A673 (cell line): ENCODE measurements around the gene RCVRN. TPM values are rescaled to one million over a fixed set of nuclear protein-coding genes. Genes with fewer than 3 reads are reported as not detected.

Experiments used
- BruUV-seq: library from RNA; stranded (reverse); fragments of 400-500 nt; replicated peaks from 2 replicates; lab custom pipeline; 2021; lab: Mats Ljungman, UMichigan
- CTCF ChIA-PET: fragments of 300-600 bp; sonication (Branson Sonifier 250); formaldehyde crosslinking; loops from one replicate; lab custom pipeline; 2022; ENCODE audit warnings: antibody characterized with exemption; lab: Charles Lee
- POLR2A ChIA-PET: fragments of 300-600 bp; sonication (Branson Sonifier 250); formaldehyde crosslinking; loops from one replicate; lab custom pipeline; 2022; ENCODE audit warnings: antibody characterized with exemption; ENCODE audit not compliant: low non-redundant PET; lab: Charles Lee
- DNase-seq: peaks from one replicate; pipeline ENCODE4 v3.0.0-alpha.2; 2015; ENCODE audit warnings: low spot score
- H3K27ac ChIP-seq: fragments of 200-600 bp; sonication (generic); 2 replicates; pipeline ENCODE4 v1.5.1; 2016; ENCODE audit warnings: mixed run types, low read depth, mild to moderate bottlenecking, mixed read lengths, antibody characterized with exemption, low read length; ENCODE audit not compliant: poor library complexity, severe bottlenecking
- H3K27me3 ChIP-seq: fragments of 200-600 bp; sonication (generic); replicated peaks from 2 replicates; pipeline ENCODE4 v1.6.1; 2017; ENCODE audit warnings: mixed run types, low read depth, mild to moderate bottlenecking, mixed read lengths, antibody characterized with exemption, low read length; ENCODE audit not compliant: insufficient read depth, poor library complexity
- H3K36me3 ChIP-seq: fragments of 200-600 bp; sonication (generic); 2 replicates; pipeline ENCODE4 v1.6.1; 2016; ENCODE audit warnings: mixed run types, mild to moderate bottlenecking, mixed read lengths, antibody characterized with exemption, low read length; ENCODE audit not compliant: insufficient read depth, poor library complexity, severe bottlenecking
- H3K4me1 ChIP-seq: fragments of 200-600 bp; sonication (generic); 2 replicates; pipeline ENCODE4 v1.6.1; 2017; ENCODE audit warnings: mixed run types, mild to moderate bottlenecking, mixed read lengths, antibody characterized with exemption, low read length; ENCODE audit not compliant: insufficient read depth, poor library complexity, severe bottlenecking
- H3K4me3 ChIP-seq: fragments of 200-600 bp; sonication (generic); 2 replicates; pipeline ENCODE4 v1.5.1; 2016; ENCODE audit warnings: low read depth, mixed run types, mild to moderate bottlenecking, mixed read lengths, low read length; ENCODE audit not compliant: poor library complexity, severe bottlenecking
- H3K9me3 ChIP-seq: fragments of 200-600 bp; sonication (generic); 2 replicates; pipeline ENCODE4 v1.6.1; 2016; ENCODE audit warnings: mixed run types, low read depth, mild to moderate bottlenecking, mixed read lengths, antibody characterized with exemption, low read length; ENCODE audit not compliant: poor library complexity, severe bottlenecking
- CTCF ChIP-seq: fragments of 300-800, 200-600 bp; sonication (generic); conservative IDR thresholded peaks from 2 replicates; pipeline ENCODE4 v1.5.1; 2017; ENCODE audit warnings: low read depth, mild to moderate bottlenecking, antibody characterized with exemption, low read length, moderate library complexity, mixed read lengths
- EZH2 ChIP-seq: fragments of 200-600 bp; sonication (generic); IDR thresholded peaks from 2 replicates; pipeline ENCODE4 v1.6.1; 2017; ENCODE audit warnings: borderline replicate concordance, low read depth, mild to moderate bottlenecking, mixed read lengths, antibody characterized with exemption, low read length; ENCODE audit not compliant: poor library complexity, severe bottlenecking
- intact Hi-C: fragments of 100-400 bp; cut with micrococcal nuclease; formaldehyde crosslinking; loops from one replicate; pipeline ENCODE4 v1.10.0; 2022; ENCODE audit not compliant: unreplicated experiment
- total RNA-seq: library from RNA; stranded (reverse); gene quantifications from 2 replicates; pipeline ENCODE4 v1.2.3, GENCODE V29; 2021

RCVRN gene
- total RNA-seq, 1 experiment from 2014 or later = not detected

GRCh38 chr17:9868552-9868951 lies 36.5 kb downstream of the RCVRN start:
- TF ChIP-seq CTCF (no peak), EZH2 (no peak)
- H3K9me3 ChIP-seq = no peaks in the 10 kb centered on the region
- no TSS peak for BruUV-seq
- no peak for DNase-seq
- H3K4me1 ChIP-seq = no peaks in the 10 kb centered on the region
- intact Hi-C loops = no loop called here
- ChIA-PET POLR2A (no interaction called here), CTCF (no interaction called here)
- no peak overlapping the region for H3K27ac ChIP-seq
- no peak overlapping the region for H3K4me3 ChIP-seq
- H3K36me3 ChIP-seq = no peaks in the 10 kb centered on the region
- no peaks in the 10 kb centered on the region for H3K27me3 ChIP-seq

- DNase-seq = no peak
- CTCF ChIA-PET = no interaction called here
- no peaks in the 10 kb centered on the region for H3K36me3 ChIP-seq
- no peaks in the 10 kb centered on the region for H3K4me1 ChIP-seq
- no peaks in the 10 kb centered on the region for H3K9me3 ChIP-seq
- TF ChIP-seq EZH2 (no peak), CTCF (no peak)
- no peak overlapping the region for H3K4me3 ChIP-seq
- POLR2A ChIA-PET = no interaction called here
- H3K27me3 ChIP-seq = peaks cover 2% of the 10 kb centered on the region
- intact Hi-C loops = no loop called here
- no TSS peak for BruUV-seq
- no peak overlapping the region for H3K27ac ChIP-seq
Measured at GRCh38 chr17:9865586-9865985, 39.5 kb downstream of the RCVRN start.

DNA sequence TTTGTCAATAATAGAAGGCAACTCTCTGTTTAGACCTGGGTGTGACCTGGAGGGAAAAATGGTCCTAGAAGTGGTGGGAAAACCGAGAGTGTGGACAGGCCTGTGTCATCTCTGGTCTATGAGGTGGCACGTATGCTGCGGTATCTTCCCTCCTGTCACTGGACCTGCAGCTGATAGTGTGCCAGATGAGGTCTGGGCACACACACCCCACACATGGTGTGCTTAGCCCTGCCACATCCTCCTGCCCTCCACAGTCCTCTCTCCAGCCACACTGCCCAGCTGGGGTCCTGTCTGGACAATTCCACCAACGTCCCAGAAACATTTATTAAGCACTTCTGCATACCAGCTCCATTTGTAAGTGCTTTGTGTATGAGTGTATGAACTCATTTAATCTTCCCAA lies 42.1 kb downstream of the RCVRN start:
- ChIA-PET CTCF (no interaction called here), POLR2A (no interaction called here)
- no TSS peak for BruUV-seq
- Histone ChIP-seq H3K4me1 (no peaks in the 10 kb centered on the region), H3K9me3 (no peaks in the 10 kb centered on the region), H3K27me3 (peaks cover 4% of the 10 kb centered on the region), H3K36me3 (no peaks in the 10 kb centered on the region), H3K27ac (no peak overlapping the region), H3K4me3 (no peak overlapping the region)
- TF ChIP-seq EZH2 = no peak
- no peak for TF ChIP-seq CTCF
- DNase-seq = no peak
- intact Hi-C loops = no loop called here
